Fibroblast of peridontal ligament (primary cell): ENCODE measurements around the gene CEP104.
A peak's percentile ranks its signal among the peaks of the same experiment; 100 is the strongest.

Experiments used
- DNase-seq: peaks from one replicate; pipeline ENCODE4 v3.0.0-alpha.2; 2010; ENCODE audit errors: extremely low read depth

CEP104 gene

GRCh38 chr1:3799976-3800685 is 56.9 kb downstream of the CEP104 start:
- DNase-seq, result no peak

GRCh38 chr1:3796215-3797061 is 60.6 kb downstream of the CEP104 start, which contains the start of gene LRRC47:
TSS of gene LRRC47 (minus strand) at chr1:3796498. CDS start at chr1:3796476, 22 bp downstream.
- peak; percentile 86 for DNase-seq

- no peak for DNase-seq
Measured at GRCh38 chr1:3795453-3796214, 61.4 kb downstream of the CEP104 start.

GRCh38 chr1:3790952-3791351 is 66.1 kb downstream of the CEP104 start:
- DNase-seq, result no peak

GRCh38 chr1:3790500-3790923 is 66.5 kb downstream of the CEP104 start:
- no peak for DNase-seq

- DNase-seq, result no peak
Measured at GRCh38 chr1:3789421-3790300, 67.3 kb downstream of the CEP104 start.

GRCh38 chr1:3788756-3789420 is 68.1 kb downstream of the CEP104 start:
- DNase-seq, result no peak

GRCh38 chr1:3787745-3788605 is 69.0 kb downstream of the CEP104 start:
- DNase-seq, result no peak

GRCh38 chr1:3787349-3787715 is 69.7 kb downstream of the CEP104 start:
- no peak for DNase-seq

- DNase-seq, result no peak
Measured at GRCh38 chr1:3786468-3787348, 70.3 kb downstream of the CEP104 start.

GRCh38 chr1:3785456-3786157 is 71.4 kb downstream of the CEP104 start:
- DNase-seq, result no peak

- no peak for DNase-seq
Measured at GRCh38 chr1:3785045-3785444, 72.0 kb downstream of the CEP104 start.

GRCh38 chr1:3783651-3784474 is 73.1 kb downstream of the CEP104 start:
- DNase-seq, result no peak

- DNase-seq, result no peak
Measured at GRCh38 chr1:3780901-3781300, 76.1 kb downstream of the CEP104 start.

GRCh38 chr1:3779912-3780416 is 77.0 kb downstream of the CEP104 start:
- no peak for DNase-seq

- DNase-seq, result no peak
Measured at GRCh38 chr1:3779265-3779911, 77.6 kb downstream of the CEP104 start.
